Mesenchymal stem cell (in vitro differentiated cells and primary cell): ENCODE data around the gene FBXW4.

ENCODE experiments used
- DNase-seq: peaks from one replicate; pipeline ENCODE4 v3.0.0-alpha.2; 2013
- H2AFZ ChIP-seq: one replicate; pipeline ENCODE4 v1.6.1; 2013; ENCODE audit warnings: low read depth, mild to moderate bottlenecking, control low read depth, inconsistent platforms, low read length, moderate library complexity
- H2AK5ac ChIP-seq: 2 replicates; pipeline ENCODE4 v1.6.1; 2013; ENCODE audit warnings: low read length, moderate library complexity, mild to moderate bottlenecking, inconsistent platforms; ENCODE audit not compliant: severe bottlenecking
- H2BK120ac ChIP-seq: one replicate; pipeline ENCODE4 v1.6.1; 2013; ENCODE audit warnings: low read depth, mild to moderate bottlenecking, inconsistent platforms, low read length, moderate library complexity
- H2BK12ac ChIP-seq, 2 experiments: one replicate each; pipeline ENCODE4 v1.6.1; 2013; ENCODE audit warnings: inconsistent platforms in 2 of 2, low read length in 2 of 2, mild to moderate bottlenecking in 2 of 2, moderate library complexity in 2 of 2, control low read depth in 1 of 2
- H2BK15ac ChIP-seq: one replicate; pipeline ENCODE4 v1.6.1; 2013; ENCODE audit warnings: mild to moderate bottlenecking, low read depth, inconsistent platforms; ENCODE audit not compliant: poor library complexity, severe bottlenecking
- H2BK5ac ChIP-seq: 2 replicates; pipeline ENCODE4 v1.6.1; 2013; ENCODE audit warnings: low read depth, mild to moderate bottlenecking, low read length, control low read depth, inconsistent platforms; ENCODE audit not compliant: poor library complexity, severe bottlenecking
- H3K14ac ChIP-seq, 2 experiments: one replicate each; pipeline ENCODE4 v1.6.1; 2013; ENCODE audit warnings: inconsistent platforms in 2 of 2, low read length in 2 of 2, control low read depth in 1 of 2, mild to moderate bottlenecking in 1 of 2, moderate library complexity in 1 of 2
- H3K18ac ChIP-seq, 2 experiments: one replicate each; pipeline ENCODE4 v1.6.1; 2013; ENCODE audit warnings: inconsistent platforms in 2 of 2, low read length in 2 of 2, control low read depth in 1 of 2, low read depth in 1 of 2, mild to moderate bottlenecking in 1 of 2
- H3K23ac ChIP-seq, 2 experiments: one replicate each; pipeline ENCODE4 v1.6.1; 2013; ENCODE audit warnings: inconsistent platforms in 2 of 2, low read length in 2 of 2, mild to moderate bottlenecking in 2 of 2, moderate library complexity in 2 of 2, control low read depth in 1 of 2
- H3K27ac ChIP-seq: 2 replicates; pipeline ENCODE4 v1.5.1; 2013; ENCODE audit warnings: mild to moderate bottlenecking, moderate library complexity, low read length, control low read depth, inconsistent platforms; ENCODE audit not compliant: poor library complexity, severe bottlenecking
- H3K27me3 ChIP-seq, 2 experiments: 2 replicates each; pipeline versions ENCODE4 v1.6.1 to v1.7.0; 2013; ENCODE audit warnings: low read length in 2 of 2, mild to moderate bottlenecking in 2 of 2, moderate library complexity in 2 of 2, control low read depth in 1 of 2, inconsistent platforms in 1 of 2; ENCODE audit not compliant: control insufficient read depth in 1 of 2, insufficient read depth in 1 of 2
- H3K36me3 ChIP-seq, 2 experiments: 2 replicates each; pipeline versions ENCODE4 v1.6.1 to v1.7.0; 2013; ENCODE audit warnings: low read length in 2 of 2, control low read depth in 1 of 2, inconsistent platforms in 1 of 2, low read depth in 1 of 2, mild to moderate bottlenecking in 1 of 2; ENCODE audit not compliant: insufficient read depth in 2 of 2, control insufficient read depth in 1 of 2
- H3K4ac ChIP-seq, 2 experiments: one replicate each; pipeline ENCODE4 v1.6.1; 2013; ENCODE audit warnings: inconsistent platforms in 2 of 2, low read length in 2 of 2, mild to moderate bottlenecking in 2 of 2, moderate library complexity in 2 of 2, control low read depth in 1 of 2, low read depth in 1 of 2
- H3K4me1 ChIP-seq: 2 replicates; pipeline ENCODE4 v1.6.1; 2013; ENCODE audit warnings: low read depth, low read length, control low read depth; ENCODE audit not compliant: control insufficient read depth, insufficient read depth
- H3K4me2 ChIP-seq: 2 replicates; pipeline ENCODE4 v1.6.1; 2013; ENCODE audit warnings: low read length, mild to moderate bottlenecking, inconsistent platforms; ENCODE audit not compliant: poor library complexity, severe bottlenecking
- H3K4me3 ChIP-seq, 2 experiments: 2 replicates each; pipeline versions ENCODE4 v1.5.1 to v1.7.0; 2013; ENCODE audit warnings: low read length in 2 of 2, mild to moderate bottlenecking in 2 of 2, control low read depth in 1 of 2, low read depth in 1 of 2; ENCODE audit not compliant: insufficient read depth in 1 of 2
- H3K79me1 ChIP-seq: replicated peaks from 2 replicates; pipeline ENCODE4 v1.6.1; 2013; ENCODE audit warnings: mild to moderate bottlenecking, control low read depth, low read length, inconsistent platforms; ENCODE audit not compliant: poor library complexity, severe bottlenecking
- H3K9ac ChIP-seq: 2 replicates; pipeline ENCODE4 v1.7.0; 2013; ENCODE audit warnings: mild to moderate bottlenecking, low read length, moderate library complexity
- H3K9me3 ChIP-seq: 2 replicates; pipeline ENCODE4 v1.7.0; 2013; ENCODE audit warnings: mild to moderate bottlenecking, low read length; ENCODE audit not compliant: control insufficient read depth
- H4K8ac ChIP-seq: one replicate; pipeline ENCODE4 v1.6.1; 2013; ENCODE audit warnings: inconsistent platforms, mild to moderate bottlenecking, low read length, moderate library complexity
- H4K91ac ChIP-seq: one replicate; pipeline ENCODE4 v1.6.1; 2013; ENCODE audit warnings: mild to moderate bottlenecking, low read length, inconsistent platforms
- WGBS: methylation state at CpG from one replicate; pipeline ENCODE4 v1.1.7; 2013; ENCODE audit warnings: mixed read lengths; 5-methylcytosine and 5-hydroxymethylcytosine counted together

Gene FBXW4

GRCh38 chr10:101630633-101630920 is 64.4 kb downstream of the FBXW4 start:
- Histone ChIP-seq H3K36me3 (peaks cover 19 to 22% of the 10 kb centered on the region in 2 experiments), H3K14ac (no peak overlapping the region), H2BK5ac (no peak overlapping the region), H2AFZ (no peak overlapping the region), H3K4me2 (no peak overlapping the region), H3K9me3 (no peaks in the 10 kb centered on the region), H3K23ac (no peak overlapping the region), H4K91ac (no peak overlapping the region), H3K27ac (no peak overlapping the region), H3K4ac (no peak overlapping the region), H3K27me3 (no peaks in the 10 kb centered on the region), H3K18ac (no peak overlapping the region), H3K79me1 (peaks cover 36% of the 10 kb centered on the region), H3K4me3 (no peak overlapping the region), H2BK12ac (no peak overlapping the region), H3K4me1 (peaks cover 4% of the 10 kb centered on the region), H2BK15ac (no peak overlapping the region), H4K8ac (no peak overlapping the region), H2BK120ac (no peak overlapping the region), H2AK5ac (no peak overlapping the region), H3K9ac (no peak overlapping the region)
- no peak for DNase-seq
- 97% methylated on average over 1 of the region's 1 CpG for WGBS

GRCh38 chr10:101629837-101630632 is 64.9 kb downstream of the FBXW4 start:
- Histone ChIP-seq H3K4me2 (no peak overlapping the region), H3K27me3 (no peaks in the 10 kb centered on the region), H3K9me3 (no peaks in the 10 kb centered on the region), H3K79me1 (peaks cover 39% of the 10 kb centered on the region), H3K4ac (no peak overlapping the region), H3K4me1 (peaks cover 4% of the 10 kb centered on the region), H4K8ac (no peak overlapping the region), H3K14ac (no peak overlapping the region), H3K36me3 (peaks cover 23% of the 10 kb centered on the region in 2 experiments), H2BK15ac (no peak overlapping the region), H2AFZ (no peak overlapping the region), H3K18ac (no peak overlapping the region), H3K4me3 (no peak overlapping the region), H4K91ac (no peak overlapping the region), H2BK5ac (no peak overlapping the region), H3K9ac (no peak overlapping the region), H3K27ac (no peak overlapping the region), H2BK12ac (no peak overlapping the region), H2AK5ac (no peak overlapping the region), H2BK120ac (no peak overlapping the region), H3K23ac (no peak overlapping the region)
- no peak for DNase-seq
- 93% methylated on average over 11 of the region's 13 CpGs for WGBS

GRCh38 chr10:101625821-101626412 is 69.1 kb downstream of the FBXW4 start:
- Histone ChIP-seq H3K27ac (no peak overlapping the region), H2BK15ac (no peak overlapping the region), H3K4me1 (no peaks in the 10 kb centered on the region), H2BK120ac (no peak overlapping the region), H3K36me3 (peaks cover 29 to 54% of the 10 kb centered on the region in 2 experiments), H3K79me1 (peaks cover 37% of the 10 kb centered on the region), H3K9ac (no peak overlapping the region), H4K91ac (no peak overlapping the region), H3K4me3 (no peak overlapping the region), H3K14ac (no peak overlapping the region), H3K4me2 (no peak overlapping the region), H3K18ac (no peak overlapping the region), H4K8ac (no peak overlapping the region), H3K9me3 (no peaks in the 10 kb centered on the region), H3K23ac (no peak overlapping the region), H3K27me3 (no peaks in the 10 kb centered on the region), H2AFZ (no peak overlapping the region), H2BK12ac (no peak overlapping the region), H2BK5ac (no peak overlapping the region), H2AK5ac (no peak overlapping the region), H3K4ac (no peak overlapping the region)
- no peak for DNase-seq
- WGBS, result 88% methylated on average over 1 of the region's 1 CpG

- Histone ChIP-seq H2BK15ac (no peak overlapping the region), H3K4me3 (no peak overlapping the region), H3K4me2 (no peak overlapping the region), H4K91ac (no peak overlapping the region), H3K18ac (no peak overlapping the region), H3K79me1 (peaks cover 27% of the 10 kb centered on the region), H2AK5ac (no peak overlapping the region), H3K14ac (no peak overlapping the region), H3K9me3 (no peaks in the 10 kb centered on the region), H3K23ac (no peak overlapping the region), H4K8ac (no peak overlapping the region), H2BK120ac (no peak overlapping the region), H3K9ac (no peak overlapping the region), H3K4me1 (no peaks in the 10 kb centered on the region), H3K27me3 (no peaks in the 10 kb centered on the region), H3K4ac (no peak overlapping the region), H2BK5ac (no peak overlapping the region), H3K27ac (no peak overlapping the region), H2AFZ (no peak overlapping the region), H2BK12ac (no peak overlapping the region), H3K36me3 (peaks cover 27 to 56% of the 10 kb centered on the region in 2 experiments)
- 89% methylated on average over 4 of the region's 4 CpGs for WGBS
- no peak for DNase-seq
Observed at GRCh38 chr10:101624526-101625102, 70.4 kb downstream of the FBXW4 start.
